ENCODE measurements around the gene ASTE1.
"Not testable (repeated sequence)": the region's sequence is repeated elsewhere in the genome, so short reads cannot be mapped to it uniquely, and the experiment has no call there.

ASTE1 gene, protein sequence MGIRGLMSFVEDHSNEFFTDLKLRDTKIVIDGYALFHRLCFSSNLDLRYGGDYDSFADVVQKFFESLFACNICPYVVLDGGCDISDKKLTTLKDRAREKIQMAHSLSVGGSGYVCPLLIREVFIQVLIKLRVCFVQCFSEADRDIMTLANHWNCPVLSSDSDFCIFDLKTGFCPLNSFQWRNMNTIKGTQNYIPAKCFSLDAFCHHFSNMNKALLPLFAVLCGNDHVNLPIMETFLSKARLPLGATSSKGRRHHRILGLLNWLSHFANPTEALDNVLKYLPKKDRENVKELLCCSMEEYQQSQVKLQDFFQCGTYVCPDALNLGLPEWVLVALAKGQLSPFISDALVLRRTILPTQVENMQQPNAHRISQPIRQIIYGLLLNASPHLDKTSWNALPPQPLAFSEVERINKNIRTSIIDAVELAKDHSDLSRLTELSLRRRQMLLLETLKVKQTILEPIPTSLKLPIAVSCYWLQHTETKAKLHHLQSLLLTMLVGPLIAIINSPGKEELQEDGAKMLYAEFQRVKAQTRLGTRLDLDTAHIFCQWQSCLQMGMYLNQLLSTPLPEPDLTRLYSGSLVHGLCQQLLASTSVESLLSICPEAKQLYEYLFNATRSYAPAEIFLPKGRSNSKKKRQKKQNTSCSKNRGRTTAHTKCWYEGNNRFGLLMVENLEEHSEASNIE

DNA sequence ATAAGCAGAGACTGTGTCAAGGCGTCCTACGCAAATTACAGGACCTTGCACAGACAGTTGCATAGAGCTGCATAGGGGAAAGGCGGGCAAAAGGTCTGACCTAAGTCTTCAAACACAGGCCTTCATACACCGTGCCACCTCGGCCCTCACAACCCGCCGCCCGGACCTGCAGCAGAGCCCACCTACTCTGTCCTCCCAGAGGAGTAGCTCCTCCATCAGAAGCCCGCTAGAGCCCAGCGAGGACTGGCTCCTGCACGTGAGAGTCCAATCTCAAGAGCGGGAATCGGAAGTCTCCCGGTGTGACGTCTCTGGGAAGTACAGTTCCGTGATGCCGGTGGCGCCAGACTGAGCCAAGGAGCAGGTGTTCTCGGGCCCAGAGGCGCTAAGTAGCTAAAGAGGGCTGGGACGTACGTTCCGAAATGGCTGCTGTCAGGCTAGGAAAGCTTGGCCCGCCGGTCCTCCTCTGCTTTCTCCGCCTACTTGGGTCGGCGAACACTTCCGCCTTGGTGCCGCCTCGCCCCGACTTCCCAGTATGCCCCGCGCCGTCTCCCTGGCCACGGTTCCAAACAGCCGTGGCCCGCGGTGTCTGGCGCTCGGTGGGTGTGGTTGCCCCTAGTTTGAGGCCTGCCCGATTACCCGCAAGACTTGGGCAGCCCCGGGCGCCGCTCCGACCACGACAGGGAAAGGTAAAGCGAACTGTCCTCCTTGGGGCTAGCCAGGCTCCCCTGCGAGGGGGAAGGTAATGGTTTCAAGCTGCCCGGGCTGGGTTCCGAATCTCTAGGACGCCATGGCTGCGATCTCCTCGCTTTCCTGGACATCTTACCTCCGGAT, at the start of gene ASTE1, which contains the start of gene NEK11:
Gene ASTE1, minus strand, starts transcription at position 505 of the 831 bp plus-strand sequence. CDS start 1,519 bp downstream, outside the sequence.
Gene NEK11, plus strand, starts transcription at position 557 of the 831 bp plus-strand sequence. CDS start 2,832 bp downstream, outside the sequence.
- peak; percentile 81 for TF ChIP-seq POLR2A (IDR thresholded peaks at IDR 0.05; ENCODE audit: low read depth, low read length)
- DNase-seq (ENCODE audit: insufficient read length, low spot score) (peak; percentile 74), FAIRE-seq (peak; percentile 93)

DNA sequence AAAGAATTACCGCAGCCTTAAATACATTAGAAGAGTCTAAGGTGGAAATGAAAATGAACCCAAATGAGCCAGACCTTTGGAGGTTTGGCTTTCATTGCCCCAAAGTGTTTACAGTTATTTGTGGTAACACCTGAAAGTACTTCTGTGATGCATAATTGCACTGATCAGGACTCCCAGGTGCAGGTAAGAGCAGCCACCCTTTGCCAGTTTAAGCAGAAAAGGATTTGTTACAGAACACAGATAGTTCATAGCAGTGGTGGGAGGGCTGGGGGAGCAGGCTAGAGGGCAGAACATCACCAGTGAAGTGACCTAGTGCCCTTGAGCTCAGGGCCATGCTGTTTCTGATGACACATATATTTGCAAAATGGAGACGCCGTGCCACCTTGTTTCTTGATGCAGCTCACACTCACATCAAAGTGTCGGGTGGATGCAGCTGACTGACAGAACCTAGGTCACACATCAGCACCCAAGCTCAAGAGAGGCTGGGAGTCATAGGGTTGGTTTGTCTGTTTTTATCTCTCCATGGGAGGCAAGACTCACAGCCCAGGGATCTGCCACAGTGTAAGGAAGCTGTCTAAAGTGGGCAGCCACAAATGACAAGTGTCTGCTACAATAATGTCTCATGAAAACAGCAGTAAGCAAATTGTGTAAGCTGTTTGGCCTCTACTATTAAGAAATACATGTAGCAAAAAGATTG, 49.2 kb upstream of the ASTE1 start:
- no peak for DNase-seq (ENCODE audit: insufficient read length, low spot score)
- TF ChIP-seq POLR2A (IDR thresholded peaks at IDR 0.05; ENCODE audit: low read depth, low read length) = no peak
- no peak for FAIRE-seq

DNA sequence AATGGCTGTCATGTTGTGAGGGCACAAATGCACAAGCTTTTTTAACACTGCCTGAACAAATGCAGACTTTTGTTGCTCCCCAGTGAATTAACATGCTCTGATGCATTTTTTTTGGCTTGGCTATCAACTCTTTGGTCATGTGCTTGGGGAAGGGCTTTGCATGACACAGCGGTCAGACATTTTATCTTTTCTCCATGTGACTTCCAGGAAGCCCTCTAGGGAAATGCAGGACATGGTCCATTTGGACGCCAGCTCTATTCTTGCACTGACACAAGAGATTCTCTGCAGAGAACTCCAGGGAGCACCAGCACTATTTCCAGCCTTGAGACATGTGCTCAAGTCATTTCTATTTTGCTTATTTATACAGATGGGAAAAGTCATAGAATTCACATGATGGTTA, 46.2 kb upstream of the ASTE1 start:
- FAIRE-seq (no peak), DNase-seq (ENCODE audit: insufficient read length, low spot score) (no peak)
- no peak for TF ChIP-seq POLR2A (IDR thresholded peaks at IDR 0.05; ENCODE audit: low read depth, low read length)

DNA sequence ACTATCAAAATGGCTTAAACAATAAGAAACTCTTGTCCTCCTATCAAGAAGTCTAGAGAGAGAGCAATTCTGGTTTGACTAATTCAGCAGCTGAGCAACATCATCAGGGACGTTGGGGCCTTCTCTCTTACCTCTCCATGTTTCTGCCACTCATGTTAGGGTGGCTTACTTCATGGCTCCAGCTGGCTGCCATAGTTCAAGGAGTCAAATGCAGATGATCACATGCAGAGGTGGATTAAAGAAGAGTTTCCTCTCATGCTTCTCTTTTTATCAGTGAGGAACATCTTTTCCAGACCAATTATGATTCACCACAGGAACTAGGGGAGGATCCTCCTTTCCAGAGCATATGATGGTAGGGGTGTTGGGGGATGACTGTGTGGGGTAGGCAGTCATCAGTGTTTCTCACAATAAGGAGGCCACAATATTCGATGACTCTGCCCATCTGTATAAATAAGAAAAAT, 45.5 kb upstream of the ASTE1 start:
- DNase-seq (ENCODE audit: insufficient read length, low spot score) (no peak), FAIRE-seq (no peak)
- TF ChIP-seq POLR2A (IDR thresholded peaks at IDR 0.05; ENCODE audit: low read depth, low read length) = no peak

DNA sequence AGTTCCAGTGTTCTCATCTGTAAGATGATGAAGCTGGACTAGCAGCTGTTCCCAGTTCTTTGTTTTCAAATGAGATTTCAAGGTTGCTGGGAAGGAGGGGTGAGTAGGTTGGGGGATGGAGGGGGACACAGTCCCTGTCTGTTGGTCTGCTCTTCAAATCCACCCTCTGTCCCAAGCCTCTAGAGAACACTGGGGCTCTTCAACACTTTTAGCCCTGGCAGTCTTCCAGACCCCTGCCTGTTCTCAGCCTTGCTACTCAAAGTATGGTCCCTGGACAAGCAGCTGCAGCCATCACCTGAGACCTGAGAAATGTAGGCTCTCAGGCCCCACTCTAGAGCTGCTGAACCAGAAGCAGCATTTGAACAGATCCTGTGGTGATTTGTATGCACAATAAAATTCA, 41.4 kb upstream of the ASTE1 start:
- TF ChIP-seq POLR2A (IDR thresholded peaks at IDR 0.05; ENCODE audit: low read depth, low read length) = no peak
- FAIRE-seq (no peak), DNase-seq (ENCODE audit: insufficient read length, low spot score) (no peak)

DNA sequence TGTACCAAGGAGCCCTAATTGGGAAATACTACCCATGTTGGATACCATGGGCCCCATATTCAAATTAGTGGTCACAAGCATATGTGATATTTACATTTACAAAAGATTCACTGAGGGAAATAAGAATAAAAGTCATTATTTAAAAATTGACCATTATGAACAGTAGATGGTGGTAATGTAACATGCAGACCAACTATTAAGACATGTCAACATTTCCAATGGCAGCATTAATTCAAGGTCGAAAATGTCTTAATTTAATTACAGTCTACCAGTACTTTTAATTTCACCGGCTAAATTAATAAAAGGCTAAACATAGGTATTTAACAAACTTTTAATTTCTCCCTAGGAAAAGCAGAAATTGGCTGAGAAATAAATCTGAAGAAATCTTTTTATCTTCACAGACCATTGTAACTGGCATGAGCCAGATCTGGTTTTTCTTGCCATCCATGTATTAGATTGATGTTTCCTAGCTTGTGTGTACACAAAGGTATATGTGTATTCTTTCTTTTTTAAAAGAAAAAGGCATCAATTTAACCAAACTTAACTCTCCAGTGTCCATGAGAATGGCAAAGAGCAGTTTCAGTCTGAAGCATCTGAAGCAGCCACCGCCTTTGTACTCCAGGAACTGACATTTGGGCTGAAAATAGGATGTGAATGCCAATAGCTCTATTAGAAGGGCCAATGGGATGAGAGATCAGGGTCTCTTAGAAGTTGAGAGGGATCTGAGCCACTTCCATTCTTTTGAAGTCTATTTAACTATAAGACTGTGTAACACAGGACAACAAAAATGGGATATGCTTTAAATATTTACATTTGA, 26.6 kb upstream of the ASTE1 start:
- FAIRE-seq (no peak), DNase-seq (ENCODE audit: insufficient read length, low spot score) (no peak)
- no peak for TF ChIP-seq POLR2A (IDR thresholded peaks at IDR 0.05; ENCODE audit: low read depth, low read length)

DNA sequence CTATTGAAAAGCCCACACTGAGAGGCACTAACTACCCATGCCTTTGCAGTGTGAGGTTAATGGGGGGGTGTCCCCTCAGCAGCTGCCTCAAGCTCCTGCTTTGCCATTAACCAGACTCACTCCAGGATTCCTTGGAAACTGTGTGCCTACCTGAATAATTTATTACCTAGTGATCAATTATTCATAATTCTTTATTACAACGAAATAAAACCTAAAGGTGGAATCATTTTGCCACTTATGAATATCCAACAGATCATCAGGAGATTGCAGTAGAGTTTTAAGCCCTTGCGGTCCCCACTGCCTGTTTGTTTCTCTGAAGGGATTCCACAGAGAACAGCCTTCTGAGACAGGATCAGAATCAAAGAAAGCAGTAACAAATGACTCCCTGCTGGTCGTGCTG, 23.4 kb upstream of the ASTE1 start:
- FAIRE-seq = no peak
- no peak for TF ChIP-seq POLR2A (IDR thresholded peaks at IDR 0.05; ENCODE audit: low read depth, low read length)
- no peak for DNase-seq (ENCODE audit: insufficient read length, low spot score)

DNA sequence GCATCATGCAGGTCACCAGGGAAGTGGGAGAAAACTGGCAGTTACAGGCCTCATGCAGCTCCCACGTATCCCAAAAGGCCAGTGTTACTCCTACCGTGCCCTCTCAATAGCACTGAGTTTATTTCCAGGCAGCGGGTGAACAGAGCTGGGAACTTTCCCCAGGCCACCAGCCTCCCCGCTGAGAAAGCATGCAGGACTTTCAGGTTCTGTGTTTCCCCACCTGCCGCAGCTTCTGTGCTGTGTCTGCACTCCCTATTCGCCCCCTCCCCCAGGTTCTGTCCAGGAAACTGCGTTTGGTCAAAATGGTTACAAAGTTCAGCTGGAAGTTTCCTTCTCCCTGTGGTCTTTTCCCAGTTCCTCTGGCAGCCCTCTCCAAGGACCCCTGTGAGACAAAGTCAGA, 21.4 kb upstream of the ASTE1 start:
- FAIRE-seq (no peak), DNase-seq (ENCODE audit: insufficient read length, low spot score) (no peak)

DNA sequence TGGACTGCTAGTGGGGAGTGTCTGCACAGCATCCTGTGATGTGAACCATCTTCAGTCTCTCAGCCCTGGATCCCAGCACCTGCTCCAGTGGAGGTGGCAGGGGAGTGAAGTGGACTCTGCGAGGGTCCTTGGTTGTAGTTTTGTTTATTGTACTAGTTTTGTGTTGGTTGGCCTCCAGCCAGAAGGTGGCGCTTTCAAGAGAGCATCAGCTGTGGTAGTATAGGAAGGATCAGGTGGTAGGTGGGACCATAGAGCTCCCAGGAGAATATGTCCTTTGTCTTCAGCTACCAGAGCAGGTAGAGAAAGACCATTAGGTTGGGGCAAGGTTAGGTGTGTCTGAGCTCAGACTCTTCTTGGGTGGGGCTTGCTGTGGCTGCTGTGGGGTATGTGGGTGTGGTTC, 21.0 kb upstream of the ASTE1 start:
- no peak for TF ChIP-seq POLR2A (IDR thresholded peaks at IDR 0.05; ENCODE audit: low read depth, low read length)
- FAIRE-seq (no peak), DNase-seq (ENCODE audit: insufficient read length, low spot score) (no peak)

More for the DNA sequence above, 21.4 kb upstream of the ASTE1 start:
- no peak for TF ChIP-seq POLR2A (IDR thresholded peaks at IDR 0.05; ENCODE audit: low read depth, low read length)

DNA sequence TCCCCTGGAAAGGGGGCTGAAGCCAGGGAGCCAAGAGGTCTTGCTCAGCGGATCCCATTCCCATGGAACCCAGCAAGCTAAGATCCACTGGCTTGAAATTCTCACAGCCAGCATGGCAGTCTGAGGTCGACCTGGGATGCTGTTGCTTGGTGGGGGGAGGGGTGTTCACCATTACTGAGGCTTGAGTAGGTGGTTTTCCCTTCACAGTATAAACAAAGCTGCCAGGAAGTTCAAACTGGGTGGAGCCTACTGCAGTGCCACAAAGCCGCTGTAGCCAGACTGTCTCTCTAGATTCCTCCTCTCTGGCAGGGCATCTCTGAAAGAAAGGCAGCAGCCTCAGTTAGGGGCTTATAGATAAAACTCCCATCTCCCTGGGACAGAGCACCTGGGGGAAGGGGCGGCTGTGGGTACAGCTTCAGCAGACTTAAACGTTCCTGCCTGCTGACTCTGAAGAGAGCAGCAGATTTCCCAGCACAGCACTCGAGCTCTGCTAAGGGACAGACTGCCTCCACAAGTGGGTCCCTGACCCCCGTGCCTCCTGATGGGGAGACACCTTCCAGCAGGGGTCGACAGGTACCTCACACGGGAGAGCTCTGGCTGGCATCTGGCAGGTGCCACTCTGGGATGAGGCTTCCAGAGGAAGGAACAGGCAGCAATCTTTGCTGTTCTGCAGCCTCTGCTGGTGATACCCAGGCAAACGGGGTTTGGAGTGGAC, 15.8 kb upstream of the ASTE1 start:
- not testable (repeated sequence) for FAIRE-seq; DNase-seq (ENCODE audit: insufficient read length, low spot score)

DNA sequence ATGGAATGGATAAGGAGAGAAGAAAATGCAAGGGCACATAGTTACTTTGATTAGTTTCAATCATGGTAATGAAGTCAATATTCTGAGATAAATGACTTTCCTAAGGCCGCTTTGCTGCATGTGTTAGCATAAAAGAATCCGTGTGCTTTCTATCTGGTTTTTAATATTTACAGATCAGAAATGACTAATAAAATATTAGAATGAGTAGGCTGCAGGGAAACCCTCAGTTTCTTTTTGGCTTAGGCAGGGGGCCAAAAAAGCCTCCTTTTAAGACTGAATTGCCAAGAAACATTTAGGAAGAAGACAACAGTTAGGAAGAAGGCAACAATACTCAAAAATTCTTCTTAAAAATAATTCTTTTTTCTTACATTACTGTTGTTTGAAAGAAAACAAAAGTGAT, 11.7 kb upstream of the ASTE1 start:
- no peak for FAIRE-seq
- DNase-seq (ENCODE audit: insufficient read length, low spot score) = no peak
- no peak for TF ChIP-seq POLR2A (IDR thresholded peaks at IDR 0.05; ENCODE audit: low read depth, low read length)

DNA sequence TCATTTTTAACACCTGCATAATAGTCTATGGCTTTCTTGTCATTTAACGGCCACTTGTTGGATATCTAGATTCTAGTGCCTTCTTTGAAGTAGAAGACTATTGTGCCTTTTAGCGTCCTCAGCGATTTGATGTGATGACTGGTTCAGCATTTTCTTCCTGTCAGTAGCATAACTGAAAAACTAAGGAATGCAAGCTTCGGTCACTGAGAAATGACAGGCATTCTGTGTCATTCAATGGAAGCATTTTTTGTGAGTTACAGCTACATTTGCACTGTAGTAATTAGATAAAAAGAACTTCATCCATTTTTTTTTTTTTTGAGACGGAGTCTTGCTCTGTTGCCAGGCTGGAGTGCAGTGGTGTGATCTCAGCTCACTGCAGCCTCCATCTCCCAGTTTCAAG, 10.4 kb upstream of the ASTE1 start:
- DNase-seq (ENCODE audit: insufficient read length, low spot score) (no peak), FAIRE-seq (no peak)
- TF ChIP-seq POLR2A (IDR thresholded peaks at IDR 0.05; ENCODE audit: low read depth, low read length) = no peak

Measured in H54 (cell line).